HFFc6 (cell line): ENCODE results near the gene PKM. TPM values are rescaled to one million over a fixed set of nuclear protein-coding genes. Genes with fewer than 3 reads are reported as not detected.

Source experiments
- DNase-seq: peaks from one replicate; pipeline ENCODE4 v3.0.0-alpha.2; 2018
- H3K27ac Mint-ChIP-seq: 2 replicates; pipeline ENCODE4 v1.8.0; 2020; ENCODE audit warnings: mild to moderate bottlenecking, mixed read lengths
- H3K27me3 Mint-ChIP-seq: 2 replicates; pipeline ENCODE4 v1.8.0; 2021; ENCODE audit warnings: mild to moderate bottlenecking, moderate library complexity, mixed read lengths; ENCODE audit not compliant: insufficient read depth
- H3K36me3 Mint-ChIP-seq: 2 replicates; pipeline ENCODE4 v1.8.0; 2021; ENCODE audit warnings: low read depth, mixed read lengths
- H3K4me1 Mint-ChIP-seq: 2 replicates; pipeline ENCODE4 v1.8.0; 2020; ENCODE audit warnings: low read depth, mixed read lengths
- H3K4me3 Mint-ChIP-seq: 2 replicates; pipeline ENCODE4 v1.8.0; 2020; ENCODE audit warnings: mild to moderate bottlenecking, moderate library complexity, mixed read lengths
- H3K9me3 Mint-ChIP-seq: 2 replicates; pipeline ENCODE4 v1.8.0; 2020; ENCODE audit warnings: mild to moderate bottlenecking, mixed read lengths
- CTCF ChIP-seq: fragments of 200-600 bp; sonication (generic); IDR thresholded peaks from 2 replicates; pipeline ENCODE4 v1.5.0; 2021; ENCODE audit warnings: antibody characterized with exemption, mild to moderate bottlenecking
- total RNA-seq, 6 experiments: library from RNA; stranded (reverse); fragmentation: NEBNext Ultra II Directional; extraction: Animal tissue kit (Norgen Biotek cat#: 25700); gene quantifications; 2 replicates in 1 of 6; 3 replicates in 5 of 6; pipeline ENCODE4 v1.2.3, GENCODE V29; 2021

Gene PKM
- total RNA-seq, 6 experiments from 2014 or later = 2,533 to 2,832 (median 2,656) TPM

GRCh38 chr15:72201391-72201921, 29.5 kb downstream of the PKM start:
- Mint-ChIP-seq H3K4me1 (peaks cover 61% of the 10 kb centered on the region), H3K36me3 (peaks cover 47% of the 10 kb centered on the region), H3K4me3 (no peak overlapping the region), H3K9me3 (no peaks in the 10 kb centered on the region), H3K27me3 (peaks cover 17% of the 10 kb centered on the region), H3K27ac (peak overlapping the region; percentile 29)
- TF ChIP-seq CTCF = no peak
- no peak for DNase-seq

- Mint-ChIP-seq H3K27ac (peak overlapping the region; percentile 71), H3K27me3 (peaks cover 17% of the 10 kb centered on the region), H3K4me3 (no peak overlapping the region), H3K4me1 (peaks cover 59% of the 10 kb centered on the region), H3K9me3 (no peaks in the 10 kb centered on the region), H3K36me3 (peaks cover 45% of the 10 kb centered on the region)
- no peak for DNase-seq
- no peak for TF ChIP-seq CTCF
These were observed 30.4 kb downstream of the PKM start for GRCh38 chr15:72200395-72201237.

GRCh38 chr15:72199721-72200212, 31.2 kb downstream of the PKM start:
- Mint-ChIP-seq H3K27me3 (peaks cover 17% of the 10 kb centered on the region), H3K4me3 (no peak overlapping the region), H3K9me3 (no peaks in the 10 kb centered on the region), H3K36me3 (peaks cover 37% of the 10 kb centered on the region), H3K4me1 (peaks cover 51% of the 10 kb centered on the region), H3K27ac (peak overlapping the region; percentile 71)
- DNase-seq = peak; percentile 70
- peak; percentile 94 for TF ChIP-seq CTCF

- no peaks in the 10 kb centered on the region for H3K9me3 Mint-ChIP-seq
- DNase-seq = no peak
- H3K4me3 Mint-ChIP-seq = no peak overlapping the region
- peaks cover 45% of the 10 kb centered on the region for H3K4me1 Mint-ChIP-seq
- no peak overlapping the region for H3K27ac Mint-ChIP-seq
- TF ChIP-seq CTCF = no peak
- peaks cover 31% of the 10 kb centered on the region for H3K36me3 Mint-ChIP-seq
- H3K27me3 Mint-ChIP-seq = peaks cover 17% of the 10 kb centered on the region
These were observed 31.8 kb downstream of the PKM start for GRCh38 chr15:72199205-72199515.

GRCh38 chr15:72198356-72199204, 32.4 kb downstream of the PKM start:
- H3K36me3 Mint-ChIP-seq = peaks cover 28% of the 10 kb centered on the region
- DNase-seq = no peak
- peak overlapping the region; percentile 76; the same call in 1 of the 2 replicates for H3K4me3 Mint-ChIP-seq

More at GRCh38 chr15:72198356-72199204, 32.4 kb downstream of the PKM start:
- H3K9me3 Mint-ChIP-seq = no peaks in the 10 kb centered on the region
- peaks cover 17% of the 10 kb centered on the region for H3K27me3 Mint-ChIP-seq
- peak overlapping the region; percentile 65 for H3K27ac Mint-ChIP-seq
- peaks cover 39% of the 10 kb centered on the region for H3K4me1 Mint-ChIP-seq
- TF ChIP-seq CTCF = no peak
